Measurements from ENCODE around the gene SCUBE3. TPM values are rescaled to one million over a fixed set of nuclear protein-coding genes. Genes with fewer than 3 reads are reported as not detected.

Gene SCUBE3
- total and polyA plus RNA-seq, 7 experiments from 2014 or later = 0.05 to 0.12 TPM; not detected in 5

DNA sequence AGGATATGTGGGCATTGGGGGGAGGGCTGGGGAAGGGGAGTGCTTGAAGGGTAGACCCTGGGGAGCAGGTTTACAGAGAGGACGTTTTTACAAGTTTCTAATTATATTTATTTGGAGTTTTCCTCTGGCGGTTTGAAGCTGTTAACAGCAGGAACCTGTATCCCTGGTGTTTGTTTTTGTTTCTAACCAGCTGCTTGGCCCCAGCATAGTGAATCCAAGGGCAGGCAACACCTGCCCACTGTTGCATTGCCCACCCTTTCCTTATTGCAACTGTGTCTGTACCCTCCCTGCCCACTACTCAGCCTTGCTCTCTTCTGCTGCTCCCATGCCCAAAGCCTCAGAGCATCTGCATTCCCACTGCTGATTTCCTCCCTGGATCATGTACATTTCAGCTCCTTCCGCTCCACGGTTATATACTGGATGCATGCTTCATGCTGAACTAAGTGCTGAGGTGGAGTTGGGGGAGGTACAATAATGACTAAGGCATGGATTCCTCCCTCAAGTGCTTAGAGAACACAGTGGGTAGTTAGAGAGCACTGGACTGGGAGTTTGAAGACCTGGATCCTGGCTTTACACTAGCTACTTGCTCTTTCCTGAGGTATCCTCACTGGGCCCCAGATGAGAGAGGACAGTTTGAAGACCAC, 6.0 kb downstream of the SCUBE3 start:
- POLR2A ChIA-PET = interaction anchor here (1.2 kb wide), 1 partner anchor 10 kb away, joined by 3 read pairs; no protein-coding TSS in a partner anchor
- CTCF ChIA-PET = interaction anchor here (1.4 kb wide), 1 partner anchor 14 kb away, joined by 4 read pairs; no protein-coding TSS in a partner anchor
- H3K9me3 Mint-ChIP-seq = peaks cover 0 to 3% (median 0%) of the 10 kb centered on the region in 11 donors
- no peak overlapping the region for H3K27ac Mint-ChIP-seq
- no peaks in the 10 kb centered on the region for H3K36me3 ChIP-seq (ENCODE audit: control insufficient read depth in 2 of 3, insufficient read depth in 3 of 3, low read length in 3 of 3)
- no peak overlapping the region for H3K4me3 ChIP-seq (ENCODE audit: low read length)
- H3K9me3 ChIP-seq (ENCODE audit: control insufficient read depth in 2 of 3, low read length in 3 of 3) = no peaks in the 10 kb centered on the region
- H3K27me3 Mint-ChIP-seq = peaks cover 34 to 66% (median 46%) of the 10 kb centered on the region in 5 donors
- H3K36me3 Mint-ChIP-seq = peaks cover 0 to 4% (median 0%) of the 10 kb centered on the region in 5 donors
- no peak overlapping the region for H3K4me3 Mint-ChIP-seq
- peaks cover 0 to 3% (median 0%) of the 10 kb centered on the region in 7 donors for H3K4me1 Mint-ChIP-seq
- intact Hi-C loops (cut with micrococcal nuclease) = no loop called here
- DNase-seq = no peak
- no peak overlapping the region for H3K27ac ChIP-seq (ENCODE audit: low read depth, low read length)
- H3K4me1 ChIP-seq (ENCODE audit: control insufficient read depth in 2 of 2, insufficient read depth in 2 of 2, low read length in 2 of 2) = no peaks in the 10 kb centered on the region
- ATAC-seq = no peak
- peaks cover 4 to 6% of the 10 kb centered on the region in 2 donors for H3K27me3 ChIP-seq (ENCODE audit: control insufficient read depth in 2 of 2, insufficient read depth in 2 of 2, low read length in 2 of 2)

- Histone ChIP-seq H3K4me3 (ENCODE audit: low read length) (no peak overlapping the region), H3K36me3 (ENCODE audit: control insufficient read depth in 2 of 3, insufficient read depth in 3 of 3, low read length in 3 of 3) (no peaks in the 10 kb centered on the region), H3K27ac (ENCODE audit: low read depth, low read length) (no peak overlapping the region), H3K27me3 (ENCODE audit: control insufficient read depth in 2 of 2, insufficient read depth in 2 of 2, low read length in 2 of 2) (peaks cover 0 to 4% of the 10 kb centered on the region in 2 donors), H3K9me3 (ENCODE audit: control insufficient read depth in 2 of 3, low read length in 3 of 3) (no peaks in the 10 kb centered on the region), H3K4me1 (ENCODE audit: control insufficient read depth in 2 of 2, insufficient read depth in 2 of 2, low read length in 2 of 2) (no peaks in the 10 kb centered on the region)
- Mint-ChIP-seq H3K36me3 (peaks cover 0 to 4% (median 0%) of the 10 kb centered on the region in 5 donors), H3K9me3 (peaks cover 0 to 3% (median 0%) of the 10 kb centered on the region in 11 donors), H3K27ac (no peak overlapping the region), H3K4me1 (peaks cover 0 to 2% (median 0%) of the 10 kb centered on the region in 7 donors), H3K27me3 (peaks cover 25 to 57% (median 37%) of the 10 kb centered on the region in 5 donors), H3K4me3 (no peak overlapping the region)
- ATAC-seq (no peak), DNase-seq (no peak)
- intact Hi-C loops (cut with micrococcal nuclease) = no loop called here
- POLR2A ChIA-PET = interaction anchor here (1.2 kb wide), 1 partner anchor 9 kb away, joined by 3 read pairs; no protein-coding TSS in a partner anchor
- CTCF ChIA-PET = no interaction called here
These were observed 7.0 kb downstream of the SCUBE3 start for GRCh38 chr6:35220711-35221110.

- Mint-ChIP-seq H3K4me1 (no peaks in the 10 kb centered on the region), H3K36me3 (no peaks in the 10 kb centered on the region), H3K27ac (no peak overlapping the region), H3K27me3 (peaks cover 0 to 35% (median 13%) of the 10 kb centered on the region in 5 donors), H3K9me3 (peaks cover 0 to 3% (median 0%) of the 10 kb centered on the region in 11 donors), H3K4me3 (no peak overlapping the region)
- ChIA-PET CTCF (no interaction called here), POLR2A (no interaction called here)
- intact Hi-C loops (cut with micrococcal nuclease) = no loop called here
- Histone ChIP-seq H3K36me3 (ENCODE audit: control insufficient read depth in 2 of 3, insufficient read depth in 3 of 3, low read length in 3 of 3) (no peaks in the 10 kb centered on the region), H3K4me3 (ENCODE audit: low read length) (no peak overlapping the region), H3K27ac (ENCODE audit: low read depth, low read length) (no peak overlapping the region), H3K4me1 (ENCODE audit: control insufficient read depth in 2 of 2, insufficient read depth in 2 of 2, low read length in 2 of 2) (no peaks in the 10 kb centered on the region), H3K27me3 (ENCODE audit: control insufficient read depth in 2 of 2, insufficient read depth in 2 of 2, low read length in 2 of 2) (peaks cover 0 to under 1% of the 10 kb centered on the region in 2 donors), H3K9me3 (ENCODE audit: control insufficient read depth in 2 of 3, low read length in 3 of 3) (no peaks in the 10 kb centered on the region)
- DNase-seq (no peak), ATAC-seq (no peak)
These were observed 9.6 kb downstream of the SCUBE3 start for GRCh38 chr6:35223396-35223795.

DNA sequence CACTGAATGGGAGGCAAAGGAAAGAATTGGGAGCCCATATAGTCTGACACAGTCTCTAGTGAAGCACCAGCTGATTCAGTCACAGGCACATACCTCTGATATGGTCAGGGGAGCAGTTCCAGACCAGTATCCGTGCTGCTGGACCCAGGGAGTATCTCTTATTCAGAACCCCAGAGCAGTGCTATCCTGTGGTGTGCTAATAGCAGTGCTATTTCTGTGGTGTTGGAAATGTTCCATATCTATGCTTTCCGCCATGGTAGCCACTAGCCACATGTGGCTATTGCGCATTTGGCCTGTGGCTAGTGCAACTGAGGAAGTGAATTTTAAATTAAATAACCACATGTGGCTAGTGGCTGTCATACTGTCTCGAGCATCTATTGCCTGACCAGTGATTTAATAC, 11.0 kb downstream of the SCUBE3 start:
- no peaks in the 10 kb centered on the region for H3K9me3 ChIP-seq (ENCODE audit: control insufficient read depth in 2 of 3, low read length in 3 of 3)
- no peaks in the 10 kb centered on the region for H3K4me1 ChIP-seq (ENCODE audit: control insufficient read depth in 2 of 2, insufficient read depth in 2 of 2, low read length in 2 of 2)
- Mint-ChIP-seq H3K4me3 (no peak overlapping the region), H3K27ac (no peak overlapping the region), H3K27me3 (peaks cover 0 to 26% (median 6%) of the 10 kb centered on the region in 5 donors), H3K4me1 (no peaks in the 10 kb centered on the region), H3K36me3 (no peaks in the 10 kb centered on the region), H3K9me3 (peaks cover 0 to 3% (median 0%) of the 10 kb centered on the region in 11 donors)
- intact Hi-C loops (cut with micrococcal nuclease) = no loop called here
- no peak overlapping the region for H3K27ac ChIP-seq (ENCODE audit: low read depth, low read length)
- ATAC-seq (no peak), DNase-seq (no peak)
- H3K4me3 ChIP-seq (ENCODE audit: low read length) = no peak overlapping the region
- CTCF ChIA-PET = no interaction called here
- no peaks in the 10 kb centered on the region for H3K36me3 ChIP-seq (ENCODE audit: control insufficient read depth in 2 of 3, insufficient read depth in 3 of 3, low read length in 3 of 3)
- H3K27me3 ChIP-seq (ENCODE audit: control insufficient read depth in 2 of 2, insufficient read depth in 2 of 2, low read length in 2 of 2) = no peaks in the 10 kb centered on the region
- POLR2A ChIA-PET = interaction anchor here (0.7 kb wide), 1 partner anchor 687 kb away, joined by 3 read pairs; no protein-coding TSS in a partner anchor

- ChIA-PET POLR2A (no interaction called here), CTCF (interaction anchor here (1.1 kb wide), 1 partner anchor 23 kb away, joined by 4 read pairs; no protein-coding TSS in a partner anchor)
- no peak overlapping the region for H3K27ac Mint-ChIP-seq
- H3K4me1 ChIP-seq (ENCODE audit: control insufficient read depth in 2 of 2, insufficient read depth in 2 of 2, low read length in 2 of 2) = no peaks in the 10 kb centered on the region
- H3K27me3 Mint-ChIP-seq = peaks cover 0 to 7% (median 0%) of the 10 kb centered on the region in 5 donors
- no peaks in the 10 kb centered on the region for H3K9me3 ChIP-seq (ENCODE audit: control insufficient read depth in 2 of 3, low read length in 3 of 3)
- intact Hi-C loops (cut with micrococcal nuclease) = no loop called here
- H3K36me3 Mint-ChIP-seq = no peaks in the 10 kb centered on the region
- H3K9me3 Mint-ChIP-seq = peaks cover 0 to 1% (median 0%) of the 10 kb centered on the region in 11 donors
- H3K27me3 ChIP-seq (ENCODE audit: control insufficient read depth in 2 of 2, insufficient read depth in 2 of 2, low read length in 2 of 2) = no peaks in the 10 kb centered on the region
- DNase-seq = no peak
- no peak overlapping the region for H3K4me3 ChIP-seq (ENCODE audit: low read length)
- H3K36me3 ChIP-seq (ENCODE audit: control insufficient read depth in 2 of 3, insufficient read depth in 3 of 3, low read length in 3 of 3) = no peaks in the 10 kb centered on the region
- no peak for ATAC-seq
- peaks cover 0 to 6% (median 0%) of the 10 kb centered on the region in 7 donors for H3K4me1 Mint-ChIP-seq
- no peak overlapping the region for H3K27ac ChIP-seq (ENCODE audit: low read depth, low read length)
- H3K4me3 Mint-ChIP-seq = no peak overlapping the region
These were observed 14.7 kb downstream of the SCUBE3 start for GRCh38 chr6:35228481-35228880.

DNA sequence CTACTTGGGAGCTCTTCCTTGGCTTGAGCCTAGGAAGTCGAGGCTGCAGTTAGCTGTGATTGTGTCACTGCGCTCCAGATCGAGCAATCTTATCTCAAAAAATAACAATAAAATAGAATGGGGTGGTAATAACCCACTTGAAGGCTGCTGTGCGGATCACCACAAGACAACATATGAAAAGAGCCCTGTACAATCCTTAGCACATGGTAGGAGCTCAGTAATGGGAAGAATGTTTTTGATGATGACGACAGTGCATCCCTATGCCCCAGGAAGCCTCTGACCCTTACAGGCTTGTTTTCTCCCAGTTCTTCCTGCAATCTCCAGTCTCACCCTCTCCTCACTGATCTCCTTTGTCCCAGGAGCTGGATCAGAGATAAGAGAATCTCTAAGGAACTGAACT, 15.5 kb downstream of the SCUBE3 start:
- no peaks in the 10 kb centered on the region for H3K36me3 ChIP-seq (ENCODE audit: control insufficient read depth in 2 of 3, insufficient read depth in 3 of 3, low read length in 3 of 3)
- H3K36me3 Mint-ChIP-seq = peaks cover 0 to 7% (median 2%) of the 10 kb centered on the region in 5 donors
- no peak overlapping the region for H3K27ac Mint-ChIP-seq
- POLR2A ChIA-PET = interaction anchor here (1.0 kb wide), 1 partner anchor 9 kb away, joined by 3 read pairs; no protein-coding TSS in a partner anchor
- no peaks in the 10 kb centered on the region for H3K27me3 ChIP-seq (ENCODE audit: control insufficient read depth in 2 of 2, insufficient read depth in 2 of 2, low read length in 2 of 2)
- H3K4me3 ChIP-seq (ENCODE audit: low read length) = no peak overlapping the region
- H3K27me3 Mint-ChIP-seq = peaks cover 0 to 2% (median 0%) of the 10 kb centered on the region in 5 donors
- intact Hi-C loops (cut with micrococcal nuclease) = no loop called here
- no peaks in the 10 kb centered on the region for H3K9me3 ChIP-seq (ENCODE audit: control insufficient read depth in 2 of 3, low read length in 3 of 3)
- no peak for DNase-seq
- no peaks in the 10 kb centered on the region for H3K4me1 ChIP-seq (ENCODE audit: control insufficient read depth in 2 of 2, insufficient read depth in 2 of 2, low read length in 2 of 2)
- CTCF ChIA-PET = interaction anchor here (1.0 to 1.1 kb wide), 2 partner anchors 12 to 24 kb away, joined by 4 read pairs; no protein-coding TSS in a partner anchor
- peaks cover 0 to 1% (median 0%) of the 10 kb centered on the region in 11 donors for H3K9me3 Mint-ChIP-seq
- ATAC-seq = no peak
- H3K4me1 Mint-ChIP-seq = peaks cover 0 to 6% (median 0%) of the 10 kb centered on the region in 7 donors
- H3K4me3 Mint-ChIP-seq = no peak overlapping the region
- no peak overlapping the region for H3K27ac ChIP-seq (ENCODE audit: low read depth, low read length)
